ENCODE measurements around the gene SNTG2.

GRCh38 chr2:1141079-1141478 lies 190.4 kb downstream of the SNTG2 start:
- TF ChIP-seq CTCF (conservative IDR thresholded peaks at IDR 0.05 in 1 of 2, IDR thresholded peaks at IDR 0.05 in 1 of 2; ENCODE audit: low read depth in 1 of 2, low read length in 2 of 2): no peak
- TF ChIP-seq EZH2 (IDR thresholded peaks at IDR 0.05; ENCODE audit: low read length, missing control alignments): no peak
